GM19463 (cell line): ENCODE data around the gene NUP62.

Experiments used
- ATAC-seq: cut with Tn5 transposase; IDR thresholded peaks from one replicate; pipeline ENCODE4 v1.9.1; 2021; ENCODE audit warnings: mild to moderate bottlenecking, moderate library complexity; ENCODE audit not compliant: unreplicated experiment

NUP62 gene

GRCh38 chr19:49904136-49904535 lies 25.2 kb downstream of the NUP62 start:
- ATAC-seq, result no peak

DNA sequence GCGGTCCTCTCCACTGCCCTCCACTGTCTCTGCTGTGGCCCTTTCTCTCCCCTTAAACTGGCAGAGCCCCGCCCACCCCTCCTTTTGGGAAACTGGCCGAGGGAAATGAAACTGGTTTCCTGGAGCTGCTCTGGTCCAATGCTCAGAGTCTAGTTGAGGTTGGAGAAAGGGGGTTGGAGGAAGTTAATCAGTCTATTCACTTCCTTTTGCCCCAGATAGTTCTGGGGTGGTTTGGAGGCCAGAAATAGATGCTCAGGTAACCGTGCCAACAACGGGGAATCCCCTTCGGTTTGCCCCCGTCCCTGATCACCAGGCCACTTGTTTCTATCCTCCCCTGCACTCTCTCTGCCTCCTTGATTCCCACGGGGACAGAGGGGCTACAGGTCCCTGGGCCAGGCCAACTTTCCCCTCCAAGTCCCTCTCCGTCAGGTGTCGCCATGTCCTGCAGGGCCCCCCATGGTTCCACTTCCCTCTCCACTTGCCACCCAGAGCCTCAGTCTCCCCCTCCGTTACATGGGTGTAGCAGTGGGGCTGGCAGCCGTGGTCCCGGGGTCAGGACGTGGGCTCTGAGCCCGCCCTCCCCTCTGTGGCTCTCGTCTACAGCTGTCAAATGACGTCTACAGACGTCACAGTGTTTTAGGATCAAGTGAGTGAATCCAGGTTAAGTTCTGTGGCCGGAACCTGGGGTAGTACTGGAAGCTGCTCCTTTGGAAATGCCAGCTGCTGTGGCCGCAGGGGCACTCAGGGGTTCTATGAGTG lies 32.3 kb downstream of the NUP62 start, which contains the start of gene IL4I1:
IL4I1 (minus strand) TSS at position 25 of the 759 bp plus-strand sequence. CDS start 727 bp downstream, outside the sequence.
- peak; percentile 54 for ATAC-seq

- ATAC-seq, result no peak
Measured at GRCh38 chr19:49895566-49896297, 33.6 kb downstream of the NUP62 start.

- peak; percentile 29 for ATAC-seq
Measured at GRCh38 chr19:49894879-49895565, 34.3 kb downstream of the NUP62 start.

DNA sequence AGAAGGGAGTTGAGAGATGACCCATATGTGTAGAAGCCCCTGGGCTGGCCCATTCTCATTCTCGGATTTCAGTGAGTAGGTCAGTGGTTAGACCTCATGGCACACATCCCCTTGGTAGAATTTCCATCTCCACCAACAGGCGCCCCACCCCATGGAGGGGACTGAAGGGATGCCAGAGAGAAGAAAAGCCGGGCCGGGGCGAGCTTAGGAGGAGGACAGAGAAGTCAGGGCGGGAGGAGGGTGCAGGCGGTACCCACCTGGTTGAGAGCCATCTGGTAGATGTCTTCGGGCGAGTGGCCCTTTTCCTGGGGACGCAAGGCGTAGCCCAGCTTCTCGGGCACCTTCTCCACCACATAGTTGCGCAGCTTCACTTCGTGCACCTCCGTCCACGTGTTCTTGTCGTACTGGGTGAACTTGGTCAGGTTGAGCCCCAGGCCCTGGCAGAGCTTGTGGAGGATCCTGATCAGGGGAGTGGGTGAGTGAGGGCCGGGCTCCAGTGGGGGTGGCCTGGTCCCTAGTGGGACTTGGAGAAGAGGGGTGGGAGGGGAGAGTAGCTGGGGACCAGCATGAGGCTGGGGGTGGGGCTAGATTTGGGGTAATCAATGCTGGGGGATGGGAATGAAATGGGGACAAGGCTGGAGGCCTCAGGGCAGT lies 35.2 kb downstream of the NUP62 start:
- ATAC-seq, result no peak

GRCh38 chr19:49892716-49893115 lies 36.6 kb downstream of the NUP62 start:
- no peak for ATAC-seq

GRCh38 chr19:49891393-49891792 lies 37.9 kb downstream of the NUP62 start:
- ATAC-seq, result no peak

DNA sequence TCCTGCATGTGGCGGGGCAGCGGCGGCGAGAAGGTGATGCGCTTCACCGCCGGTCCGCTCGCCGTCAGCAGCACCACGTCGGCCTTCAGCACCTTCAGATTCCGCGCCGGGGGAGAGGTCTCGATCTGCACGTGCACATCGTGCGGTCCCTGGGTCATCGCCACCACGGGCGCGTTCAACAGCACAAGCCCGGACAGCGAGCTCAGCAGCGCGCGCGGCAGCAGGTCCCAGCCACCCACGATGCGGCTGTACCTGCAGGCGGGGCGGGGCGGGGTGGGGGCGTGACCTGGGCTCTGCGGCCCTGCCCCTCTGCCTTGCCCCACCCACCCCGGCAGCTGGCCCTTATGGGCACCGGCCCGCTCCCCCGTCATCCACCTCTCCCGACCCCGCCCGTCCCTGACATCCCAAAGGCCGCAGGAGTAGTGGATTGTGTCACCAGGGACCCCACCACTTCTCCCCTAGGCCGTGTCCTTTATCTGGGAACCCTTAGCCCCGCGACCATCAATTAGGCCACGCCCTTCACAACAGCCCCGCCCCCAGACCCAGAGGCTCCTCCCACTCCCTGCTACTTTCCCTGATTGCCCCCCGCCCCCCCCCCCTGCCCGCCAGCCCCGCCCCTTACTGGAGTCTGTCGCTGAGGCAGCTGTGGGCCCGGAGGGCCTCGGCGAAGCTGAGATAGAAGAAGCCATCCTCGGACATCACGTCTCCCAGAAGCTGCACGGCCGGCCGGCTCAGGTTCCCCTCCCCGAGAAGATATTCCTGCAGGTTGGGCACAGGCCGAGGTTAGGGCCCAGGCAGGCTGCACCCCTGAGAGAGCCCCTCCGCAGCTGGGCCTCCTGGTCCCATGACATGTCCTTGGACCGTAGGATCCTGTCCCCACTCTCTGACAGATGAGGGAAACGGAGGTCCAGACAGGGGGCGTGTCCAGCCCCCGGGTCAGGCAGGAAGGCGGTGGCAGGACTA lies 38.7 kb downstream of the NUP62 start:
- no peak for ATAC-seq

DNA sequence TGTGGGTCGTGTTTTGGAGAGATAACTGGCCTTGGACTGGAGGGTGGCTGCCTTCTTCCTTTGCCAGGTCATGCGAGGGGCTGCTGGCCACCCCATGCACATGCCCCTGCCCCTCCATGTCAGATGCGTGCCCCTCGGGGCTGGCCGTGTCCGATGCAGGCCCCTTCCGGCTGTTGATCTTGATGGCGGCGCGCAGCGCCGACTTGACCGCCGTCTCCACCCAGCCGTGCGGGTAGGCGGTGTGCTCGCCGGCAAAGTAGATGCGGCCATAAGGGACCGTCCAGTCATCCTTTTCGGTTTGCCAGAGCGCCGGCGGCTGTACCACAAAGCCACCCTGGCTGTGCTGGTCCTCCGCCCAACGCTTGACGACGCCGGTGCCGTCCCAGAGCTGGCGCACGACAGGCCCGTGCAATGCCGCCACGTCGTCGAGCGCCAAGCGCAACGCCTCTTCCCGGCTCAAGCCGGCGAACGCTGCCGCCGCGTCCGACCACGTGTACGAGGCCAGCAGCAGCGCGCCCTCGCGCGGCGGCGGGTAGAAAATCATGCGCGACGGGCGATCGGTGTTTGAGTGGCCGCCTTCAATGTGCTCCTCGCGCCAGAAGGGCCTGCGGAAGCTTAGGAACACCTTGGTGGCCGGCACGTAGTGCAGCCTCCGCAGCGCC lies 39.5 kb downstream of the NUP62 start:
- no peak for ATAC-seq

DNA sequence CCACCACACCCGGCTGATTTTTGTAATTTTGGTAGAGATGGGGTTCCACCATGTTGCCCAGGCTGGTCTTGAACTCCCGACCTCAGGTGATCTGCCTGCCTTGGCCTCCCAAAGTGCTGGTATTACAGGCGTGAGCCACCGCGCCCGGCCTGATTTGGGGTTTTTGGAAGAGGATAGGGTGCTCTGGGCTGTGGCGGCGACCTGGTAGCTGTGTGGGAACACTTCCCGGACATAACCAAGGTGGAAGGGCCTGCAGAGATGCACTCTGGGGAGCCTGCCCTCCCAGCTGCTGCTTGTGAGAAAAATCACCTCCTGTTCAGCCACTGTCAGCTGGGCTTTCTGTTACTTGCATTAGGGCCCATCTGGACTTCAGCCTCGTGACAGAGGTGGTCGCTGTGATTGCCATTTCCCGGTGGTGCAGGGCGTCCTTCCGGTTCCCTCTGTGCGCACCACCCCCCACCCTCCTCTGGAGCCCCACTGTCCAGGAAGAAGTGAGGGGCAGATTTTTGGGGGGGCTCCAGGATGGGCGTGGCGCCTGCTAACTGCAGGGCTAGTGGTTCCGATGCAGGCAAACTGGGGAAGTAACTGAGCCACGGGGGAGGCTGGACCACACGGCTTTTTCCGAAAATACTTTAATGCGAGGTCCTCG lies 40.1 kb downstream of the NUP62 start:
- ATAC-seq, result no peak

DNA sequence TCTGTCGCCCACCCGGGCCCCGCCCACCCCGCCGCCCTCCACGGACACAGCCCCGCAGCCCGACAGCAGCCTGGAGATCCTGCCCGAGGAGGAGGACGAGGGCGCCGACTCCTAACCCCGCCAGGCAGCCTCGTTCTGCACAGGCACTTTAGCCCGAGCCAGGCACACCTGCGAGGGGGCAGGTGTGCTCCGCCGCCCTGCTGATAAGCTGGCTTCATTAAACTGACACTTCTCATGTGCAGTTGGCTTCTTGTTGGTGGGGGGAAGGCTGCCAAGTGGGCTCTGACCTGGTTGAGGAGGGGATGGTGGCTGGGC lies 40.8 kb downstream of the NUP62 start:
- no peak for ATAC-seq

GRCh38 chr19:49887665-49888509 lies 41.4 kb downstream of the NUP62 start:
- no peak for ATAC-seq

DNA sequence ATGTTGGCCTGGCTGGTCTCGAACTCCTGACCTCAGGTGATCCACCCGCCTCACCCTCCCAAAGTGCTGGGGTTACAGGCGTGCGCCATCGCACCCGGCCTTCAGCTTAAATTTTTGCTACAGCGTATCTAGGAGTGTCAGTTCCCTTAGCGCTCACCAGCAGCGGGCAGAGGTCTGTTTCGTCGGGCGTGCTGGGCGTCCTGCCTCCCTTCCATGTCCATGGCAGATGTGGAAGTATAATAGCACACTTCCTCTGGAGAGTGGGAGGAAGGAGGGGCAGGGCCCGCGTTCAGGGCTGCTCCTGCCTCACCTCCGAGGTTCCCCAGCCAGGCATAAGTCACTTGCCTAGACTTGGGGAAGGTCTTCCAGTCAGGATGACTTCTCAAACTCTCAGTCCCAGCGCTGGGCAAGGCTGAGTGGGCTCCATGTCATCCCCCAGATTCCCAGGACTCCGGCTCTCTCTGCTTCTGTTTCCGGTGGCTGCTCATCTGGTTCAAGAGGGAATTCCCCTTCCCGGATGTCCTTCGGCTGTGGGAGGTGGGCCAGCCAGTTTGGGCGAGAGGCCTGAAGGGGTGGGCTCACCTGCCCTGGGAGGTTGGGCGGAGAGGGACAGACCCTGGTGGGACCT lies 42.2 kb downstream of the NUP62 start:
- ATAC-seq, result no peak

GRCh38 chr19:49884760-49885159 lies 44.5 kb downstream of the NUP62 start:
- no peak for ATAC-seq

- no peak for ATAC-seq
Measured at GRCh38 chr19:49884109-49884508, 45.2 kb downstream of the NUP62 start.

DNA sequence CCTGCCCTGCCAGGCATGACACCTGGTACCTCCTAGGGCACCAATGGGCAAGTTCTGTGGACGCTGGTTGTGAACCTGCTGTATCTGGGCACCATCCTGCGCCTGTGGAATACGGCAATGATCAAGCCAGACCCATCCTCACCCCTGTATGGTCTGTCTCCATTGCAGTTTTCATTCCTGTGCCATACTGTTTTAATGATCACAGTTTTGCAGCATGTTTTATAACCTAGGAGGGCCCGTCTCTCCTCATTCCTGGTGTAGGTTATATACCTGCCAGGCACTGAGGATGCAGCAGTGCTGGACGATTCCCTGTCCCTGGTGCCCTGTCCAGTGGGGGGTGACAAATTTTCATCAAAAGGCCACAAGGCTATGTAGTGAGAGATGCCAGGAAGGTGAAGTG lies 46.2 kb downstream of the NUP62 start:
- ATAC-seq, result no peak

- ATAC-seq, result no peak
Measured at GRCh38 chr19:49882643-49883042, 46.7 kb downstream of the NUP62 start.
